GM12864 (cell line): Measurements from ENCODE around the gene NCKAP5.
"Not testable (repeated sequence)": the region's sequence is repeated elsewhere in the genome, so short reads cannot be mapped to it uniquely, and the experiment has no call there.

ENCODE experiments used
- DNase-seq: peaks from one replicate; pipeline ENCODE4 v3.0.0-alpha.2; 2011; ENCODE audit warnings: low read depth
- H3K4me3 ChIP-seq: 2 replicates; pipeline ENCODE4 v1.5.1; 2011; ENCODE audit warnings: mild to moderate bottlenecking, low read depth, low read length, control low read depth
- CTCF ChIP-seq: IDR thresholded peaks from 2 replicates; pipeline ENCODE4 v1.5.1; 2011; ENCODE audit warnings: low read depth, mild to moderate bottlenecking, moderate library complexity, low read length, control low read depth, inconsistent platforms; ENCODE audit errors: missing control alignments

NCKAP5 gene

GRCh38 chr2:132715386-132716351 is 852.6 kb downstream of the NCKAP5 start:
- TF ChIP-seq CTCF: no peak
- DNase-seq: no peak
- H3K4me3 ChIP-seq: no peak overlapping the region

DNA sequence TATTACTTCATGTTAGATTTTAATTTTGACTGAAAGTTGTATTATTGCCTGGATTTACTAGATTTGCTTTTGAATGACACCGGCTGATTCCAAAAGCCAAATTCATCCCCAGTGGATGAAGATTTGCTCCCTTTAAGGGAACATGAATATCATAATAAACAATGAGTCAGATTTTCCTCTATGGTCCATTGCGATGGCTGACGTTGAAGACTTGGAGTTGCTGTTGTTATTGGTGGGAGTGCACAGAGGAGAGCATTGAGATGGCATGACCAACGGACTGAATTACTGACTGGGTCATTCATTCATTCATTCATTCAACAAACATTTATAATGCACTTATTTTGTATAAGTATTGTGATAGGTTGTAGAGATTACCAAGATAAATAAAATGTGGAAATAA is 864.9 kb downstream of the NCKAP5 start:
- no peak for DNase-seq
- no peak overlapping the region for H3K4me3 ChIP-seq
- no peak for TF ChIP-seq CTCF

GRCh38 chr2:132701810-132702209 is 866.5 kb downstream of the NCKAP5 start:
- no peak for DNase-seq
- TF ChIP-seq CTCF: no peak
- no peak overlapping the region for H3K4me3 ChIP-seq

- not testable (repeated sequence) for H3K4me3 ChIP-seq, DNase-seq
Measured at GRCh38 chr2:132699802-132700201, 868.5 kb downstream of the NCKAP5 start.

DNA sequence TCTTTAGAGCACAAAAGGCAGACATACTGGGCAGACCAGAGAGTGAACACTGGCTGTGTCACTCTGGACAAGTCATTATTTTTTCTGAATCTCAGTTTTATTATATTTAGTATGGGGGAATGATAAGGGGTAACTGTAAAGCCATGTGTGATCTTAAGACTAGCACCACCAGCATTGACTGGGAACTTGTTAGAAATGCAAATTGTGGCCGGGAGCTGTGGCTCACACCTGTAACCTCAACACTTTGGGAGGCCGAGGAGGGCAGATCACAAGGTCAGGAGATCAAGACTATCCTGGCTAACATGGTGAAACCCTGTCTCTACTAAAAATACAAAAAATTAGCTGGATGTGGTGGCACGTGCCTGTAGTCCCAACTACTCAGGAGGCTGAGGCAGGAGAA is 869.9 kb downstream of the NCKAP5 start:
- DNase-seq, H3K4me3 ChIP-seq: not testable (repeated sequence)

- no peak for TF ChIP-seq CTCF
- H3K4me3 ChIP-seq: no peak overlapping the region
Measured at GRCh38 chr2:132697556-132698205, 870.6 kb downstream of the NCKAP5 start.

GRCh38 chr2:132692816-132693215 is 875.4 kb downstream of the NCKAP5 start:
- DNase-seq: no peak
- no peak overlapping the region for H3K4me3 ChIP-seq
- TF ChIP-seq CTCF: no peak

More at GRCh38 chr2:132697556-132698205, 870.6 kb downstream of the NCKAP5 start:
- no peak for DNase-seq

- no peak for TF ChIP-seq CTCF
- no peak for DNase-seq
Measured at GRCh38 chr2:132691556-132691955, 876.7 kb downstream of the NCKAP5 start.

More at GRCh38 chr2:132691556-132691955, 876.7 kb downstream of the NCKAP5 start:
- H3K4me3 ChIP-seq: no peak overlapping the region
